Measurements from ENCODE around the gene OBSCN.

Gene OBSCN

GRCh38 chr1:228393268-228393701 is 185.4 kb downstream of the OBSCN start:
- DNase-seq = no peak

GRCh38 chr1:228393811-228394570 is 186.1 kb downstream of the OBSCN start:
- DNase-seq = no peak

- DNase-seq = no peak
Observed at GRCh38 chr1:228394571-228395394, 186.9 kb downstream of the OBSCN start.

GRCh38 chr1:228396770-228397662 is 189.2 kb downstream of the OBSCN start:
- no peak for DNase-seq

GRCh38 chr1:228397966-228398365 is 190.1 kb downstream of the OBSCN start:
- DNase-seq = no peak

- DNase-seq = no peak
Observed at GRCh38 chr1:228398741-228399461, 191.1 kb downstream of the OBSCN start.

- no peak for DNase-seq
Observed at GRCh38 chr1:228399531-228400236, 191.8 kb downstream of the OBSCN start.

- DNase-seq = no peak
Observed at GRCh38 chr1:228400237-228400651, 192.4 kb downstream of the OBSCN start.

GRCh38 chr1:228400692-228401454 is 193.0 kb downstream of the OBSCN start:
- no peak for DNase-seq

- no peak for DNase-seq
Observed at GRCh38 chr1:228401782-228402640, 194.2 kb downstream of the OBSCN start.

- DNase-seq = no peak
Observed at GRCh38 chr1:228402641-228403025, 194.8 kb downstream of the OBSCN start.

- no peak for DNase-seq
Observed at GRCh38 chr1:228403231-228403631, 195.4 kb downstream of the OBSCN start.

- no peak for DNase-seq
Observed at GRCh38 chr1:228404107-228404720, 196.4 kb downstream of the OBSCN start.

GRCh38 chr1:228405200-228405978 is 197.5 kb downstream of the OBSCN start:
- DNase-seq = no peak

GRCh38 chr1:228405979-228406228 is 198.1 kb downstream of the OBSCN start:
- no peak for DNase-seq

GRCh38 chr1:228407106-228408040 is 199.5 kb downstream of the OBSCN start:
- no peak for DNase-seq

GRCh38 chr1:228408041-228408868 is 200.4 kb downstream of the OBSCN start:
- DNase-seq = no peak

All from GDM1 (cell line).